B cell (primary cell): ENCODE measurements around the gene CTBP2.

Experiments used
- EZH2 ChIP-seq: IDR thresholded peaks from 2 replicates; pipeline ENCODE4 v1.6.1; 2012; ENCODE audit warnings: borderline replicate concordance, low read depth, mild to moderate bottlenecking, moderate library complexity, low read length; ENCODE audit not compliant: insufficient read depth, poor library complexity, severe bottlenecking
- TF ChIP-seq, protein P1 (sequence below): fragments of 200-600 bp; IDR thresholded peaks from one replicate; pipeline ENCODE4 v1.8.0; 2022; ENCODE audit warnings: antibody characterized with exemption, mild to moderate bottlenecking

DNA sequence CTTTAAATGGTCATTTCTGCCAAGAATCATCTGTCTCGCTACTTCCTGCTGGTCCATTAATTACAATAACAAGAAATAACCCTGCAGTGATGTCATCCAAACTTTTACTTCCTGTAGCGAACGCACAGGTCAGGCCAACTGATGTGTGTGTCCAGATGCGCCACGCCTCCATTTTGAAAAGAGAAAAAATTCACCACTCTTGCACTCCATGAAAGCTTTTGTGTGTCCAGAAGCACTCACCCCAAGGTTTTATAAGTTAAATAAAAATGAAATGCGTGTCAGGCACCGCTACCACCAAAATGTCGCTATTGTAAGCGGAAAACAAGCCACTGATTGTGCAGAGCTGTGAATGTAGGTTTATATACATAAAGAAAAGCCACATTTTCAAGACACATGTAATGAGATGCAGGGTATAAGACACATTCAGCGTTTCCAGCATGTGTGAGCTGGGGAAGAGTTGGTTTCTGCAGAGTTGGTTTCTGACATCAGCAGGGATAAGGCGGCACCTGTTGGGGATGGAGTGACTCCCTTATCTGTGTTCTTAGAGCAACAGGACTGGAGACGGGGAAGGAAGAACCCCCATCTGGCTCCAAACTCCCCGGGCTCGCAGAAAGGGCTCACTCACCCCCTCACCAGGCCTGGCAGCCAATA is 83.3 kb downstream of the CTBP2 start:
- TF ChIP-seq, protein P1, sequence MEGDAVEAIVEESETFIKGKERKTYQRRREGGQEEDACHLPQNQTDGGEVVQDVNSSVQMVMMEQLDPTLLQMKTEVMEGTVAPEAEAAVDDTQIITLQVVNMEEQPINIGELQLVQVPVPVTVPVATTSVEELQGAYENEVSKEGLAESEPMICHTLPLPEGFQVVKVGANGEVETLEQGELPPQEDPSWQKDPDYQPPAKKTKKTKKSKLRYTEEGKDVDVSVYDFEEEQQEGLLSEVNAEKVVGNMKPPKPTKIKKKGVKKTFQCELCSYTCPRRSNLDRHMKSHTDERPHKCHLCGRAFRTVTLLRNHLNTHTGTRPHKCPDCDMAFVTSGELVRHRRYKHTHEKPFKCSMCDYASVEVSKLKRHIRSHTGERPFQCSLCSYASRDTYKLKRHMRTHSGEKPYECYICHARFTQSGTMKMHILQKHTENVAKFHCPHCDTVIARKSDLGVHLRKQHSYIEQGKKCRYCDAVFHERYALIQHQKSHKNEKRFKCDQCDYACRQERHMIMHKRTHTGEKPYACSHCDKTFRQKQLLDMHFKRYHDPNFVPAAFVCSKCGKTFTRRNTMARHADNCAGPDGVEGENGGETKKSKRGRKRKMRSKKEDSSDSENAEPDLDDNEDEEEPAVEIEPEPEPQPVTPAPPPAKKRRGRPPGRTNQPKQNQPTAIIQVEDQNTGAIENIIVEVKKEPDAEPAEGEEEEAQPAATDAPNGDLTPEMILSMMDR, result no peak
- no peak for TF ChIP-seq EZH2
